IPS-NIHi7 (cell line): ENCODE data around the gene SCAI.
"Not testable (repeated sequence)": the region's sequence is repeated elsewhere in the genome, so short reads cannot be mapped to it uniquely, and the experiment has no call there.

Experiments used
- DNase-seq: peaks from one replicate; pipeline ENCODE4 v3.0.0; 2012; ENCODE audit warnings: mixed read lengths; ENCODE audit errors: extremely low spot score

The SCAI gene

DNA sequence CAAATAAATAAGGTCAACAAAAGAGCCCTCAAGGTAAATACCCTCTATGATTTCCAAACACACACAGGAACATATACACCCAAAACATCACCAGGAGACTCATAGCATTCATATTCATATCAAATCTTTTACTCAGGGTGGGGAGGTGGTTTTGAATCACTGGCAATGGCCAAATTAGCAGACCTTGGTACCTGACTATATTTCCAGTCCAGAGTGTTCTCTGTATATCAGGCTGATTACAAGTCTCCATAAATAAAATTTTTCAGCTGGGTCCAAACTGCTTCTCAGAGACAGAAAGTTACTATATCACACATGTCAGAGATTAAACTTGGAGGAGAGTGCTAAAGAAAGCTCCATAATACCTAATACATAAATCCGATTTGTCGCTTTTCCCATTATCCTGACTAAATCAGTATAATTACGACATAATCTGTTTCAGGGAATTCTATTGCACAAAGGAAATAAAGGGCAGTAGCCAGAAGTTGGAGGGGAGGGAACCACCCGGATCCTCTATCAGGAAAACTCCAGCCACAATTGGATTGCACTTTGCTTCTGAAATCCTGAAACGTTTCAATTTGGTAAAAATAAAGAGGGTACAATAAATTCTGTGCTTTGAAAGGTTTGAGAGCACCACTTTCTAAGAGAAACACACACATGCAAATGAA, 195.5 kb downstream of the SCAI start:
- no peak for DNase-seq

- DNase-seq: no peak
Observed at GRCh38 chr9:124946167-124946566, 197.2 kb downstream of the SCAI start.

- DNase-seq: peak; percentile 20
Observed at GRCh38 chr9:124941679-124942561, 201.4 kb downstream of the SCAI start.

DNA sequence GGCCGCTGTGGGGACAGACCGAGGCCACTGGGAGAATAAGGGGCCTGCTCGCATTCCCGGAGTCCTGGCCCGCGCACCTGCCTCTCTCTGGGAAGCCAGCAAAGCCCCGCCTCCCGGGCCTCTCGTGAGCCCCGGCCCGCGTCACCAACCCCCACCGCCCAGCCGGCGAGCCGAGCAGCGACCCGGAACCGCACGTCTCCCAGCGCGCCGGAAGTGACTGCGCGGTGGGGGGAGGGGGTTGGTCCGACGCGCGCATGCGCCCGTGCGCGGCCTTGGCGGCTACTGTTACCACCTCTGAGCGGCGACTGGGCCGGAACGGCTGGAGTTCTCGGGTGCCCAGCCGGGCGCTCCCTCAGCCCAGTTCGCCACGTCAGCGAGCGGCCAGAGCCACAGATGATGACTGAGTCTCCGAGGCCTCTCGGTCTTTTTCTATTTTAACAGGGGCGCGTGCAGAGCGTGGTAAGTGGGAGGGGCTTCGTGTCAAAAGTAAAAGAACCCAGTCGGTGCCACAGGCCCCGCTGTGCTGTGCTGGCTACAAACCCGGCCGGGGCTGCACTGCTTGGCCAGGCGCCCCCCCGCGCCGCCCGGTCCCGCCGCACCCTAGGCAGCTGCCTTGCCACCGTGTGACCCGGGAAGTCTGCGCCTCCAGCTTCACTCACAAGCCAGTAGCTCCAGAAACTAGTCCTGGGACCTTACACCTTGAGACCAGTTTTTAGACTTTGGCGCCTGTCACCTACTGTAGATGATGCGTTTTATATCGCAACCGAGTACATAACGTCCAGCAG, 202.2 kb downstream of the SCAI start, which contains the start of gene GOLGA1:
GOLGA1 (minus strand) TSS at position 190 of the 785 bp plus-strand sequence. CDS start 2,372 bp downstream, outside the sequence.
- DNase-seq: peak; percentile 100

- no peak for DNase-seq
Observed at GRCh38 chr9:124940521-124940893, 202.8 kb downstream of the SCAI start.

- peak; percentile 10 for DNase-seq
Observed at GRCh38 chr9:124939944-124940343, 203.4 kb downstream of the SCAI start.

DNA sequence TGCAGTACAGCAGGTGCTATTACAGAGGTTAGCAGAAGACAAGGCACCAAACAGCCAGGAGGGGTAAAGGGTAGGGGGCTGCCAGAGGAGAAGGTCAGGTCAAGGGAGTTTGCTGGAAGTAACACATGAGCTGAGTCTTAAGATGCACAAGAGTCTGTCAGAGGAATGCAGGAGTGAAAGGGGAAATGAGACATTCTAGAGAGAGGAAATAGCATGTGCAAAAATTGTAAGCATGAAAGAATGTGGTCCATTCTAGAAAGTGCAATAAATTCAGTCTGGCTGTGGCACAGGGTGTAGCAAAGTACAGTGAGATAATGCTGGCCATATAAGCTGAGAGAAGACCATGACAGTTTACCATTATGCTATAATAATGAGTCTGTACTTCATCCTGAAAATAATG, 209.0 kb downstream of the SCAI start:
- DNase-seq: no peak

DNA sequence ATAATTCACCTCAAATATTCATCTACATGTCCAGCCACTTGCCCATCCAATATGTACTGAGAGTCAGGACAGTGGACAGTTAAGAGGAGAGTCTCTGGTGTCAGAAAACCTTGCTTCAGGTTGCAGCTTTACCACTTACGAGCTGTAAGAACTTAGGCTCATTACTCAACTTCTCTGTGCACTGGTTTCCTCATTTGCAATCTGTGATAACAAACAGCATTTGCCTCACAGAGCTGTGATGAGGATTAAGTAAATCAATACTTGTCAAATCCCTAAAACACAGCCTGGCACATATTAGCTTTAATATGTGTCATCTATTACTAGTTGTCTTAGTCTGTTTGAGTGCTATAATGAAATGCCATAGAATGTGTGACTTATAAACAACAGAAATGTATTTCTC, 211.0 kb downstream of the SCAI start:
- DNase-seq: no peak

GRCh38 chr9:124929464-124929863, 213.9 kb downstream of the SCAI start:
- DNase-seq: no peak

DNA sequence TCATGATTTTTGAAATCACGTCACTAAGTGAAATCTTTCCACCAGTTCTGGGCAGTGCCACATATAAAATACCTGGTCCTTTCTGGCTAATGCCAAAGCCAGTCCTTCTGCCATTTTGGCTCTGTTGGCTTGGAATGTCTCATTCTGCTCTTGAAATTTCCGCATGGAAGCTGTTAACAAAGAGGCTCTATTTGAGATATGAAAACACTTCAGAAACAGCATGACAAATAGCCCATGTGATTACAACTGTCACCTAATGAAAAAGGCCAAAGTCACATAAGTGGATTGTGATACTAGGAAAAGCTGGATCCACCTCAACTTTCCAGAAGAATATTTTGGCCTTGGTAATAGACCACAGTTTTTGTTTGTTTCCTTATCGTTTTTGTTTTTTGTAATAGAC, 215.2 kb downstream of the SCAI start:
- no peak for DNase-seq

- DNase-seq: not testable (repeated sequence)
Observed at GRCh38 chr9:124920394-124920793, 222.9 kb downstream of the SCAI start.

DNA sequence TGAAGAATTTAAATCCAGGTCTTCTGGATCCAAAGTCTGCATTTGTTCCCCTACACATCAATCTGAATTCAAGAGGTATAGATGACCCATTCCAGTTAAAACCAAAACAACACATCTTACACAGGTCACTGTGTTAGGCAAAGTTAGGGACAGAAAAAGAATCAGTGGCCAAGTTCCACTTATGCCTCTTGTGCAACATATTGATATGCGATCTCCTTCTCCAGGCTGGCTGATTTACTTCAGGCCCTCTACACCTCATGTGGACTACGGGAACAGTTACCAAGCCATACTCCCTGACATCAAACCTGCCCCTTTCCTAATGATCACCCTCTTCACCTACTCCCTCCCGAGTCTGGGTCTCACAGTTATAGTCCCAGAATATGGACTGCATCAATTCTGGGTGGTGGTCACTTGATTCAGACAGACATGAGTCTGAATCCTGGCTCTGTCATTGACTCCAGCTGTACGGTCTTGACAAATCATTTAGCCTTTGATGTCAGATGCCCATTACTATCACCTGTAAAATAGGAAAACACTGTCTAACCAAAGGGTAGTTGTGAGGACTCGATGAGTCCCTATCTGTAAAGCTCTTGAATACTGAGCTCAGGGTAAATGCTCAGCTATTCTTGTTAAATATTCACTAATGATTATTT, 228.4 kb downstream of the SCAI start:
- DNase-seq: no peak

GRCh38 chr9:124913378-124913777, 229.9 kb downstream of the SCAI start:
- no peak for DNase-seq

- no peak for DNase-seq
Observed at GRCh38 chr9:124911766-124912165, 231.6 kb downstream of the SCAI start.

- DNase-seq: no peak
Observed at GRCh38 chr9:124908098-124908497, 235.2 kb downstream of the SCAI start.

GRCh38 chr9:124906966-124907365, 236.4 kb downstream of the SCAI start:
- DNase-seq: no peak

GRCh38 chr9:124899845-124900244, 243.5 kb downstream of the SCAI start:
- DNase-seq: no peak

GRCh38 chr9:124897570-124898460, 245.5 kb downstream of the SCAI start:
- DNase-seq: no peak

GRCh38 chr9:124894741-124895170, 248.6 kb downstream of the SCAI start:
- peak; percentile 40 for DNase-seq

DNA sequence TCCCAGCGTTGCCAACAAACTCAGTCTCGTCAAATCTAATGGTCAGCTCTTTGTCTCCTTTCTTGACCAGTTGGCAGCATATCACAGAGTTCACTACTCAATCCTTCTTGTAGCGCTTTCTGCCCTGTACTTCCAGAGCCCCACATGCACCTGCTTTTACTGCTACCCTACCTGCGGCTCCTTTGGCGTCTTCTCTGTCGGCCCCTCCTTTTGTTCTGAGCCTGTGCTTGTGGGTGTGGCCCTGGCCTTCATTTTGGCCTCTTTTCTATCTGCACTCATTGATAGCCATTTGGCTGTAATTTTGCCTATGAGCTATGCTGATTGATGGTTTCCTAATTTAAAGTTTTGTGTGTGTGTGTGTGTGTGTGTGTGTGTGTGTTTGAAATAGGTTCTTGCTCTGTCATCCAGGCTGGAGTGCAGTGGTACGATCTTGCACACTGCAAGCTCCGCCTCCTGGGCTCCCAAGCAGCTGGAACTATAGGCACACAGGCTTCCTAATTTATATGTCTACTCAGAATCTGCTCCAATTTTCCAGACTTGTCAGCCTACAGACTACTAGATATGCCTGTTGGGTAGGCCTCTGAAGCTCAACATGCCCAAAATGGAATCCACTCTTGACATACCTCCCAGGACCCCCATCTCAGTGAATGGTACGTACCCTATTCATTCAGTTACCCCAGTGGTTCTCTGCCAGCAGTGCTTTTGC, 249.1 kb downstream of the SCAI start:
- DNase-seq: no peak
